ENCODE results near the gene LGALSL. TPM values are rescaled to one million over a fixed set of nuclear protein-coding genes. Genes with fewer than 3 reads are reported as not detected.

Gene LGALSL
- total and polyA plus RNA-seq, 8 donors, result 4.1 to 19.5 (median 8.1) TPM

DNA sequence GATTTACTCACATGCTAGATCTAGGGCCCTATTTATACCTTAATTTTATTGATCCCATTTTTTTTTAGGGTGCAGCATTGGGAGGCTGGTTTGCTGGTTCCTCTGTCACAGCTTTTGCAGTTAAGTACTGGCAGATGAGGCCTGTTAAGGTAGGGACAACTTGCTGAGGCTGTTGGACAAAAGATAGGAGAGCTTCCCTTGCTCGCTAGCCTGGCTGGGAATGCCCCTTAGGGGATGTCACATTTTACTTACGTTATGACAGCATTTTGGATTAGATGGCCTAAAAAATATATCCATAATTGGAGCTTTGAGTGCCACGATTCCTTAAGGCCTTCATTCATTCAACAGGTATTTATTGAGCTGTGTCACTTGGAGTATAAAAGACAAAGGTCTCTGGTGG lies 8.2 kb downstream of the LGALSL start:
- no peak overlapping the region for H3K27ac ChIP-seq
- 87 to 92% (median 89%) methylated on average over 3 of the region's 3 CpGs for WGBS, 5 donors
- H3K36me3 ChIP-seq, result peaks cover 7 to 28% (median 23%) of the 10 kb centered on the region in 4 donors
- peaks cover 0 to 9% (median 4%) of the 10 kb centered on the region in 4 donors for H3K4me1 ChIP-seq
- no peak for DNase-seq
- H3K27me3 ChIP-seq, result no peaks in the 10 kb centered on the region
- no peak overlapping the region for H3K4me3 ChIP-seq
- intact Hi-C loops (cut with DNase I; ENCODE audit: low total_unique reads), result no loop called here
- TF ChIP-seq EP300 (IDR thresholded peaks at IDR 0.05) (no peak), POLR2A (IDR thresholded peaks at IDR 0.05) (no peak), POLR2AphosphoS5 (IDR thresholded peaks at IDR 0.05) (no peak)
- TF ChIP-seq, protein P1, sequence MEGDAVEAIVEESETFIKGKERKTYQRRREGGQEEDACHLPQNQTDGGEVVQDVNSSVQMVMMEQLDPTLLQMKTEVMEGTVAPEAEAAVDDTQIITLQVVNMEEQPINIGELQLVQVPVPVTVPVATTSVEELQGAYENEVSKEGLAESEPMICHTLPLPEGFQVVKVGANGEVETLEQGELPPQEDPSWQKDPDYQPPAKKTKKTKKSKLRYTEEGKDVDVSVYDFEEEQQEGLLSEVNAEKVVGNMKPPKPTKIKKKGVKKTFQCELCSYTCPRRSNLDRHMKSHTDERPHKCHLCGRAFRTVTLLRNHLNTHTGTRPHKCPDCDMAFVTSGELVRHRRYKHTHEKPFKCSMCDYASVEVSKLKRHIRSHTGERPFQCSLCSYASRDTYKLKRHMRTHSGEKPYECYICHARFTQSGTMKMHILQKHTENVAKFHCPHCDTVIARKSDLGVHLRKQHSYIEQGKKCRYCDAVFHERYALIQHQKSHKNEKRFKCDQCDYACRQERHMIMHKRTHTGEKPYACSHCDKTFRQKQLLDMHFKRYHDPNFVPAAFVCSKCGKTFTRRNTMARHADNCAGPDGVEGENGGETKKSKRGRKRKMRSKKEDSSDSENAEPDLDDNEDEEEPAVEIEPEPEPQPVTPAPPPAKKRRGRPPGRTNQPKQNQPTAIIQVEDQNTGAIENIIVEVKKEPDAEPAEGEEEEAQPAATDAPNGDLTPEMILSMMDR (IDR thresholded peaks at IDR 0.05), result no peak
- H3K9me3 ChIP-seq, result no peaks in the 10 kb centered on the region

DNA sequence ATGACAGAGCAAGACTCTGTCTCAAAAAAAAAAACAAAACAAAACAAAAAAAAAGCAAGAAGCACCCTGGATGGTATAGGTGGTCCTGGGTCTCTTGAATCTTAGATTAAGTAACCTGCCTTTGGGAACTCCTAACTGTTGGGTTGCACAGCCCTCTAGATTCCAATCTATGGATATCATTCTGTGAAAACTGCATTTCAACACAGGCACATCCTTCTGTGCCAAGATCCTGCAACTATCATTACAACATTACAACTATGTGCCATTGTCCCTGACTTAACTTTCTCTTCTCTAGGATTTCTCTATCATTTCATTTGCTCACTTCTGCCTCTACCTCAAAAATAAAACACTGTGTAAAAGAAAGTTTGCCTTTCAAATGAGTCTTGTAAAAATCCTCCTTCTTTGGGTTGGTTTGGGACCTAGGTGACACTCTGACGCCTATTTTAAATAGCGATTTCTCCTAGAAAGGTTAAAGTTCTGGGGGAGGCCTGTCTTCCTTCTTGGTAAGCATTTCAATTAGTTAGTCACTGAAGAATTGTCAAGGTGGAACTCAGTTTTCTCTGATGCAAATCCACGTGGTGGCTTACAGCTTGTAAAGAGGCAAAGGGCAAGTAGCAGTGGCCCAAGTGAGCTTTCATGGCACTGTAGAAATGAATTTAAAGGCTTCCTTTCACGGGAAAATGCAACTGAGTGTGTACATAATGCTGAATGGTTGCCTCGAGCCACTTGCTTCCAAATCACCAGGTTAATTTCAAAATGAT lies 9.2 kb downstream of the LGALSL start:
- Histone ChIP-seq H3K27me3 (no peaks in the 10 kb centered on the region), H3K27ac (no peak overlapping the region), H3K36me3 (peaks cover 1 to 18% (median 14%) of the 10 kb centered on the region in 4 donors), H3K4me3 (no peak overlapping the region), H3K9me3 (no peaks in the 10 kb centered on the region), H3K4me1 (peaks cover 0 to 18% (median 4%) of the 10 kb centered on the region in 4 donors)
- WGBS, 5 donors, result 57 to 74% (median 61%) methylated on average over 5 of the region's 5 CpGs
- TF ChIP-seq EP300 (IDR thresholded peaks at IDR 0.05) (no peak), POLR2A (IDR thresholded peaks at IDR 0.05) (no peak), POLR2AphosphoS5 (IDR thresholded peaks at IDR 0.05) (no peak)
- TF ChIP-seq, protein P1 (IDR thresholded peaks at IDR 0.05), result no peak
- intact Hi-C loops (cut with DNase I; ENCODE audit: low total_unique reads), result no loop called here
- DNase-seq, result no peak

DNA sequence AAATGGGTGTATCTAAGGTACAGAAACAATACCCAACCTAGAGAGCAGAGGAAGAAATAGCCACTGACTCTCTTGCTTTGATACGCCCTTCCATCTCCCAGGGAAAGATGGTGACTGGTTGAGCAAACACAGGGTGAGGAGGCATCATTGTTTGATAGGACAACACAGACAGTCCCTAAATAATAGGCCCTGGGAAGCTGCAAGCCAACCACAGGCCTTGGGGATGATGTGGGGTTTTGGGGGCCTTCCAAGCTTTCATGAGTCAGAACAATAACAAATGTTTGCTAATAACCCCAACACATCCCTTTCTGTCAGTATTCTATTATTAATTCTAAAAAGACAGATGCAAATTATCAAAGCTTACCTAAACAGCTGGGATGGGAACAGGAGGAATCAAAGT lies 9.8 kb downstream of the LGALSL start:
- 90 to 100% (median 94%) methylated on average over 1 of the region's 1 CpG for WGBS, 5 donors
- H3K4me3 ChIP-seq, result no peak overlapping the region
- peaks cover 0 to 12% (median 8%) of the 10 kb centered on the region in 4 donors for H3K36me3 ChIP-seq
- no peak for DNase-seq
- intact Hi-C loops (cut with DNase I; ENCODE audit: low total_unique reads), result no loop called here
- peaks cover 0 to 19% (median 4%) of the 10 kb centered on the region in 4 donors for H3K4me1 ChIP-seq
- no peak overlapping the region for H3K27ac ChIP-seq
- no peaks in the 10 kb centered on the region for H3K9me3 ChIP-seq
- TF ChIP-seq EP300 (IDR thresholded peaks at IDR 0.05), result no peak
- TF ChIP-seq, protein P1 (IDR thresholded peaks at IDR 0.05), result no peak
- TF ChIP-seq POLR2A (IDR thresholded peaks at IDR 0.05), result no peak
- no peak for TF ChIP-seq POLR2AphosphoS5 (IDR thresholded peaks at IDR 0.05)
- no peaks in the 10 kb centered on the region for H3K27me3 ChIP-seq

DNA sequence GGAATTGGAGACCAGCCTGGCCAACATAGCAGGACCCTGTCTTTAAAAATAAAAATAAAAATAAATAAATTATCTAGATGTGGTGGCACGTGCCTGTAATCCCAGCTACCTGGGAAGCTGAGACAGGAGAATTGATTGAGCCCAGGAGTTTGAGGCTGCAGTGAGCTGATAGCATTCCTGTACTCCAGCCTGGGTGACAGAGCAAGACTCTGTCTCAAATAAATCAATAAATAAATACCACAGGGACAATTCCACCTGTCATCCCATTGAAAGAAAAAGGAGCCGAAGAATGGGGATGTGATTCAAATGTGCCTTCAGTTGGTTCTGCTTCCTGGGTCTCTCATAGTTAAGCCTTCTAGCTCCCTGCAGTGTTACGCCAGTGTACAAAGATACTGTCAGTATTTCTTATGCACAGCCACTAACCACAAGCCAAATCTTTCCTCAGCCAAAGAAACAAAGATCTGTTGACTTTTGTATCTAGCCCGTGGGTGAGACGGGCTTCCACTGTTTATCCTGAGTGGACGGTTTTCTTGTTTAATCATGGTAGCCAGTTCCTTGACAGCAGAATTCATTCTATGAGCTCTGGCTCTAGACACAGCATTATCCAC lies 12.6 kb downstream of the LGALSL start:
- intact Hi-C loops (cut with DNase I; ENCODE audit: low total_unique reads), result no loop called here
- H3K36me3 ChIP-seq, result no peaks in the 10 kb centered on the region
- WGBS, 5 donors, result 33 to 49% (median 38%) methylated on average over 6 of the region's 6 CpGs
- no peaks in the 10 kb centered on the region for H3K27me3 ChIP-seq
- H3K4me1 ChIP-seq, result peaks cover 0 to 19% (median 1%) of the 10 kb centered on the region in 4 donors
- H3K4me3 ChIP-seq, result no peak overlapping the region
- DNase-seq, result no peak
- no peak overlapping the region for H3K27ac ChIP-seq
- H3K9me3 ChIP-seq, result no peaks in the 10 kb centered on the region
- TF ChIP-seq POLR2A (IDR thresholded peaks at IDR 0.05) (no peak), EP300 (IDR thresholded peaks at IDR 0.05) (no peak), POLR2AphosphoS5 (IDR thresholded peaks at IDR 0.05) (no peak)
- TF ChIP-seq, protein P1 (IDR thresholded peaks at IDR 0.05), result no peak

Data from stomach (tissue), 9 donors.